Measurements from ENCODE around the gene SST. TPM values are rescaled to one million over a fixed set of nuclear protein-coding genes. Genes with fewer than 3 reads are reported as not detected.

SST gene
- total and polyA plus RNA-seq, 8 donors: 1.3 to 677 (median 204) TPM; not detected in 1

DNA sequence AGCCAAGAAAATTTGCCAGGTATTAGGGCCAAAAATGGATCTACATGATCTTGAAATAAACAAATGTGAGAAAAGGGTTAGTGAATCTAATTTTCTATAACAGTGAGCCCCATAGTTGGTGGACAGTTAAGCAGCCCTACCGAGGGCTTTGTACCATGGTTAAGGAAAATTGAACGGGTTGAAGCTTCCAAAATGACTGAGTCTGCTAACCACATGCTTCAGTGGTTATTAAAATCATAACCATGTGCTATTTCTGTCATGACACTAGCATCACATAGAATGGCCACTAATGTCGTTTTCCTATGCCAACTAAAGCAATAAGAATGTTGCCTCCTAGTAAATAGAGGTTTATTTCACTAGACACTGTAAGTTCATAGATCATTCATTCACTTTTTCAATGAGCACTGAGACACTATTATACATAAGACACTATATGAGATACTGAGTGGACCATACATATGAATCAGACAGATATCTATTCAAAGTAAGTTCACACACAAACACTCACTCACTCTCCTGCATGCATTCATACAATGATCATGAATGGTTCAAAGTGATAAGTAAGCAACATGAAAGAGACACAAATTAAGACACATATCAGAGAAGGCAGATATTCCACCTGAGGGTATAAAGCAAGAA is 4.3 kb downstream of the SST start:
- H3K27me3 ChIP-seq: peaks cover 0 to 21% (median 10%) of the 10 kb centered on the region in 3 donors
- H3K9me3 ChIP-seq: no peaks in the 10 kb centered on the region
- H3K27ac ChIP-seq: no peak overlapping the region
- peaks cover 0 to 6% (median 0%) of the 10 kb centered on the region in 4 donors for H3K4me1 ChIP-seq
- TF ChIP-seq POLR2A (IDR thresholded peaks at IDR 0.05): no peak
- TF ChIP-seq EP300 (IDR thresholded peaks at IDR 0.05): no peak
- TF ChIP-seq, protein P1, sequence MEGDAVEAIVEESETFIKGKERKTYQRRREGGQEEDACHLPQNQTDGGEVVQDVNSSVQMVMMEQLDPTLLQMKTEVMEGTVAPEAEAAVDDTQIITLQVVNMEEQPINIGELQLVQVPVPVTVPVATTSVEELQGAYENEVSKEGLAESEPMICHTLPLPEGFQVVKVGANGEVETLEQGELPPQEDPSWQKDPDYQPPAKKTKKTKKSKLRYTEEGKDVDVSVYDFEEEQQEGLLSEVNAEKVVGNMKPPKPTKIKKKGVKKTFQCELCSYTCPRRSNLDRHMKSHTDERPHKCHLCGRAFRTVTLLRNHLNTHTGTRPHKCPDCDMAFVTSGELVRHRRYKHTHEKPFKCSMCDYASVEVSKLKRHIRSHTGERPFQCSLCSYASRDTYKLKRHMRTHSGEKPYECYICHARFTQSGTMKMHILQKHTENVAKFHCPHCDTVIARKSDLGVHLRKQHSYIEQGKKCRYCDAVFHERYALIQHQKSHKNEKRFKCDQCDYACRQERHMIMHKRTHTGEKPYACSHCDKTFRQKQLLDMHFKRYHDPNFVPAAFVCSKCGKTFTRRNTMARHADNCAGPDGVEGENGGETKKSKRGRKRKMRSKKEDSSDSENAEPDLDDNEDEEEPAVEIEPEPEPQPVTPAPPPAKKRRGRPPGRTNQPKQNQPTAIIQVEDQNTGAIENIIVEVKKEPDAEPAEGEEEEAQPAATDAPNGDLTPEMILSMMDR (IDR thresholded peaks at IDR 0.05): no peak
- TF ChIP-seq POLR2AphosphoS5 (IDR thresholded peaks at IDR 0.05): no peak
- no peaks in the 10 kb centered on the region for H3K36me3 ChIP-seq
- DNase-seq: no peak
- intact Hi-C loops (cut with DNase I; ENCODE audit: low total_unique reads): no loop called here
- no peak overlapping the region for H3K4me3 ChIP-seq
- WGBS, 5 donors: 65 to 79% (median 69%) methylated on average over 3 of the region's 3 CpGs

DNA sequence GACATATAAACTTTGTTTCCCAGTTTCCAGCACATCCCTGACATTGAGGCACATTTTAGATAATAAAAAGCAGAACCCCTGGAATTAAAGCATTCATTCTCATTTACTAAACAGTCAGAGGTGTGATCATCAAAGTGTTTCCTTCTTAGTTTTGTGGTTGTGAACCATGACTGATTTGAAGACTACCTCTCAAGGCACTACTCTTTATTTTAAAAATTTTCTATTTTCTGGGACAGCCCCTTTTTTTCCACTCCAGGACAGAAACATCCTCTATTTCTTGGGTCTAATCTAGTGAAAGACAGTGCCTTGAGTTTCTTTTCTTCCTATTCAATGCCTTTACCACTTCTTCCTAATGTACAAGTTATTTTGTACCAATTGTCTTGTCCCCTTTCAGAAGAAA is 5.2 kb downstream of the SST start:
- H3K9me3 ChIP-seq: no peaks in the 10 kb centered on the region
- H3K4me1 ChIP-seq: peaks cover 0 to 3% (median 0%) of the 10 kb centered on the region in 4 donors
- no peak for TF ChIP-seq POLR2AphosphoS5 (IDR thresholded peaks at IDR 0.05)
- no peak for TF ChIP-seq EP300 (IDR thresholded peaks at IDR 0.05)
- no peak for TF ChIP-seq POLR2A (IDR thresholded peaks at IDR 0.05)
- no peaks in the 10 kb centered on the region for H3K36me3 ChIP-seq
- intact Hi-C loops (cut with DNase I; ENCODE audit: low total_unique reads): no loop called here
- no peak overlapping the region for H3K27ac ChIP-seq
- no peak overlapping the region for H3K4me3 ChIP-seq
- peaks cover 0 to 15% (median 5%) of the 10 kb centered on the region in 3 donors for H3K27me3 ChIP-seq
- no peak for DNase-seq

DNA sequence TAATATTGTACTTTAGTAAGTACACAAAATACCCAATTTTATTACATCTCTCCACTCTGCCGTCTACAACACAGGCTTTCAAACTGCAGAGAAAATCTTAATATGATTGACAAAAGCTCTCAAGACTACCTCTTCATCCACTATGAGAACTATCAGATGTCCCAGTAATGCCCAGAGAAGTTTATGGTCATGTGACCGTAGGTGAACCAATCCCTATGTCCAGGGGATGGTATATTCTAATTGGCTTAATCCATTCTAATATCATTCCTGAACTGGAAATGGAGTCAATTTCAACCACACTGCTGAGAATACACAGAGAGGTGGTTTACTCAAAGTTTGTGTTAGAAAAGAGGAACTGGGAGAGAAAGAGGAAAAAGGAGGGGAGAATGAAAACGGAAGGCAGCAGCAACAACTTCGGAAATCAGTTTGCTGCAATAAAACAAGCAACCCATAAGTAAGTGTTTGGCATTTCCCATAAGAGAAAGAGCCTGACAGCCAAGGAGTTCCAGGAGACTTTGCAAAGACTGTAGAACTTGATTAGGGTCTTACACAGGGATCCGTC is 7.3 kb downstream of the SST start:
- Histone ChIP-seq H3K36me3 (no peaks in the 10 kb centered on the region), H3K27me3 (peaks cover 0 to 3% (median 0%) of the 10 kb centered on the region in 3 donors), H3K9me3 (no peaks in the 10 kb centered on the region), H3K4me3 (no peak overlapping the region), H3K4me1 (no peaks in the 10 kb centered on the region), H3K27ac (no peak overlapping the region)
- no peak for DNase-seq
- intact Hi-C loops (cut with DNase I; ENCODE audit: low total_unique reads): no loop called here
- WGBS, 5 donors: 80 to 89% (median 83%) methylated on average over 5 of the region's 5 CpGs
- TF ChIP-seq POLR2AphosphoS5 (IDR thresholded peaks at IDR 0.05) (no peak), EP300 (IDR thresholded peaks at IDR 0.05) (no peak), POLR2A (IDR thresholded peaks at IDR 0.05) (no peak)
- TF ChIP-seq, protein P1 (IDR thresholded peaks at IDR 0.05): no peak

DNA sequence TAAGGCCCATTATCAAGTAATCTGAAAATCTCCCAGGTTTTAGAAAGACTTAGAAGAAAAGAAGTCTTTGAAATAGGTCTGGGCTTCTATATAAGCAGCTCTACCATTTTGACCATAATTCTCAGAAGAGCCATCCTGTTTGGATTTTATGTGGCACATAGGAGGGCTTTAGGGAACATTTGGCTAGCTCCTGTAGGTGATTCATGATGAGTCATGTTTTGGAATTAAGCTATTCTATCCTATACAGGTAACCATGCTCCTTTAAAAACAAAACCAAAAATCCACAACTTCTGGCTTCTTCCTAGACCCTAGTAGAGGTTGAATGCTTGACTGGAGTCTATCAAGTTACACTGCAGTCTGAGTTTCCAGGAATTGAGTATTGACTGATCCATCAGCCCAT is 8.9 kb downstream of the SST start:
- H3K4me3 ChIP-seq: no peak overlapping the region
- no peaks in the 10 kb centered on the region for H3K9me3 ChIP-seq
- no peak for DNase-seq
- H3K4me1 ChIP-seq: no peaks in the 10 kb centered on the region
- no peaks in the 10 kb centered on the region for H3K36me3 ChIP-seq
- TF ChIP-seq POLR2AphosphoS5 (IDR thresholded peaks at IDR 0.05) (no peak), EP300 (IDR thresholded peaks at IDR 0.05) (no peak), POLR2A (IDR thresholded peaks at IDR 0.05) (no peak)
- TF ChIP-seq, protein P1 (IDR thresholded peaks at IDR 0.05): no peak
- H3K27me3 ChIP-seq: peaks cover 0 to 3% (median 0%) of the 10 kb centered on the region in 3 donors
- intact Hi-C loops (cut with DNase I; ENCODE audit: low total_unique reads): no loop called here
- no peak overlapping the region for H3K27ac ChIP-seq

DNA sequence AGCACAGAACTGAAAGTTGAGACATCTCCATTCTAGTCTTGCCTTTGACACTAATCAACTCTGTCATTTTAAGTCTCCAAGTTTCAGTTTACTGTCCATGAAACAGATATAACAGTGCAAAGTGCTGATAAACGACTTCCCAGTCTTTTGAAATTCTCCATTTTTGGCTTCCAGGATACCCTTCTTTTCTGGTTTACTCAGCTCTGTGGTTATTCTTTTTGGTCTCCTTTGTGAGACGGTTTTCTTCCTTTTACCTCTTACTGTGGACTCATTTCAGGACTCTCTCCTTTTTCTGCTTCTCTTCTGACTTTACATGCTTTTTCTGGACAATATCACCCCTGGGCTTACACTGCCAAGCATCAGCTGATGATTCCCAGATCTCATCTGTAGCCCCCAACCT is 18.9 kb downstream of the SST start:
- H3K27me3 ChIP-seq: no peaks in the 10 kb centered on the region
- no peak overlapping the region for H3K27ac ChIP-seq
- no peak for TF ChIP-seq EP300 (IDR thresholded peaks at IDR 0.05)
- TF ChIP-seq, protein P1 (IDR thresholded peaks at IDR 0.05): no peak
- TF ChIP-seq POLR2AphosphoS5 (IDR thresholded peaks at IDR 0.05): no peak
- no peak for TF ChIP-seq POLR2A (IDR thresholded peaks at IDR 0.05)
- H3K4me3 ChIP-seq: no peak overlapping the region
- H3K4me1 ChIP-seq: no peaks in the 10 kb centered on the region
- H3K36me3 ChIP-seq: no peaks in the 10 kb centered on the region
- H3K9me3 ChIP-seq: no peaks in the 10 kb centered on the region
- DNase-seq: no peak
- intact Hi-C loops (cut with DNase I; ENCODE audit: low total_unique reads): no loop called here
- WGBS, 5 donors: 45 to 62% (median 55%) methylated on average over 2 of the region's 2 CpGs

All from stomach (tissue), 9 donors.